Ammon's horn (tissue), 1 donor: Measurements from ENCODE around the gene EML3.
"Not testable (repeated sequence)": the region's sequence is repeated elsewhere in the genome, so short reads cannot be mapped to it uniquely, and the experiment has no call there.

Source experiments
- DNase-seq: peaks from one replicate; pipeline ENCODE4 v3.0.0-alpha.2; 2016; ENCODE audit warnings: low spot score

Gene EML3, protein sequence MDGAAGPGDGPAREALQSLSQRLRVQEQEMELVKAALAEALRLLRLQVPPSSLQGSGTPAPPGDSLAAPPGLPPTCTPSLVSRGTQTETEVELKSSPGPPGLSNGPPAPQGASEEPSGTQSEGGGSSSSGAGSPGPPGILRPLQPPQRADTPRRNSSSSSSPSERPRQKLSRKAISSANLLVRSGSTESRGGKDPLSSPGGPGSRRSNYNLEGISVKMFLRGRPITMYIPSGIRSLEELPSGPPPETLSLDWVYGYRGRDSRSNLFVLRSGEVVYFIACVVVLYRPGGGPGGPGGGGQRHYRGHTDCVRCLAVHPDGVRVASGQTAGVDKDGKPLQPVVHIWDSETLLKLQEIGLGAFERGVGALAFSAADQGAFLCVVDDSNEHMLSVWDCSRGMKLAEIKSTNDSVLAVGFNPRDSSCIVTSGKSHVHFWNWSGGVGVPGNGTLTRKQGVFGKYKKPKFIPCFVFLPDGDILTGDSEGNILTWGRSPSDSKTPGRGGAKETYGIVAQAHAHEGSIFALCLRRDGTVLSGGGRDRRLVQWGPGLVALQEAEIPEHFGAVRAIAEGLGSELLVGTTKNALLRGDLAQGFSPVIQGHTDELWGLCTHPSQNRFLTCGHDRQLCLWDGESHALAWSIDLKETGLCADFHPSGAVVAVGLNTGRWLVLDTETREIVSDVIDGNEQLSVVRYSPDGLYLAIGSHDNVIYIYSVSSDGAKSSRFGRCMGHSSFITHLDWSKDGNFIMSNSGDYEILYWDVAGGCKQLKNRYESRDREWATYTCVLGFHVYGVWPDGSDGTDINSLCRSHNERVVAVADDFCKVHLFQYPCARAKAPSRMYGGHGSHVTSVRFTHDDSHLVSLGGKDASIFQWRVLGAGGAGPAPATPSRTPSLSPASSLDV

DNA sequence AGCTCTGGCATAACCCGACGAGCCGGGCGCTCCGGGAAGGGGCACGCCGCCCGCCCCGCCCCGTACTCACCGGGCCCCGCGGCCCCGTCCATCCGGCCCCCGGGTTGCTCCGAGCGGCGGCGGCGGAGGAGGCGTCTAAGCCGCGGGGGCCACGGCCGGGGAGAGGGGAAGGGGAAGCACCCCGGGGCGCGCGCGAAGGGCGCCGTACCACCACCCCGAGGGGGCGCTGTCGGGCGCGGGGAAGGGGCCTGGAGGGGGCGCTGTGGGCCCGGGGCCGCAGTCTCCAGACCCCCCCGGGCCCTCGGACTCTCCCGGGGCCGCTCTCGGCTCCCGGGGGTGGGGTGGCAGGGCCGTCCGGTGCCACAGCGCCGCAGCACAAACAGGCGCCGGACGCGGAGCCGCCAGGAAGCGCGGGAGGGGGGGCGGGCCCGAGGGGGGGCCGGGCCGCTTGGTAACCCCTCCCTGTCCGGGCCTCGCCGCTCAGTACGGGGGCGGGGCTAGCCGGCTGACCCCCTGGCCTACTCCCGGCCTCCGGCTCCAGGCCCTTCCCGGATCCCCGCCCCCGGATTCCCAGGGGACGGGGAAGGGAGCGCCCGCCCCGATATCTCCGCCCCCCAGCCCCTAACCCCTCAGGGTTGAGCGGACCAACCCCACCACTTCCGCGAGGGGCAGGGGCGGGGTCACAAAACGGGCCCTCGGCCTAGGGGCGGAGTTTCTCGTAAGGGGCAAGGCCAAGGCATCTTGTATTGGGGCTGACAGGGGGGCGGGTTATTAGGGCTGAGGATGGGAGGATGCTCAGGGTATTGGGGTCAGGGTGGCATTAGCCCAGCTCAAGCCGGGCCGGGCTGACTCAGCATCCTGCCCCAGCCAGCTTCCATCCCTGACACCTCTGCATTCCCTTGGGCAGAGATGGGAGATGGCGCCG, at the start of gene EML3, which contains the start of gene ROM1:
Gene EML3, minus strand, starts transcription at position 410 of the 925 bp plus-strand sequence. Its CDS starts 318 bp downstream, at position 92.
Gene ROM1, plus strand, starts transcription at position 892 of the 925 bp plus-strand sequence. Its CDS starts 25 bp downstream, at position 917.
- peak; percentile 90 for DNase-seq

DNA sequence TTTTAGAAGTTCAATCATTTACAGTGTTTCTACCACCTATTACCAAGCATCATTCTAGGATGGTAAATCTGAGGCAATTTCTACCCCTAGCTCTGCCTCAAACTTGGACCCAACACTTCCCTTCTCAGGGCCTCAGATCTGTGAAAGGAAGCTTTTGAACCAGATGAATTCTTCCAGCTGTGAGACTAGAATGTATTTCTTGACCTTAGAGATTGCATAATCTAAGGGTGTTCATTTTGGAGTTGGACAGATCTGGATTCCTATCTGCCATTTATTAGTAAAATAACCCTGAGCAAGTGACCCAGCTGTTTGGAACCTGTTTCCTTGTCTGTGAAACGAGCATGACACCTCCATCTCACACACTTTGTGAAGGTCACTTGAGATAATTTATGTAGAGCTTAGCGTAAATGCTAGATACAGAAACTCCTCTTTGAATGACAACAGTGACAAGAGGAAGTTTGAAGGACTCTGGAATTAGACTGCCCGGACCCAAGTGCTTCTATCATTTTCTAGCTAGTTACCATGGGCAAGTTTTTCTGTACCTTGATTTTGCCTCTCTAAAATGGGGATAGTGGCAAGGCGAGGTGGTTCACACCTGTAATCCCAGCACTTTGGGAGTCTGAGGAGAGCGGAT, 44.3 kb upstream of the EML3 start:
- no peak for DNase-seq

DNA sequence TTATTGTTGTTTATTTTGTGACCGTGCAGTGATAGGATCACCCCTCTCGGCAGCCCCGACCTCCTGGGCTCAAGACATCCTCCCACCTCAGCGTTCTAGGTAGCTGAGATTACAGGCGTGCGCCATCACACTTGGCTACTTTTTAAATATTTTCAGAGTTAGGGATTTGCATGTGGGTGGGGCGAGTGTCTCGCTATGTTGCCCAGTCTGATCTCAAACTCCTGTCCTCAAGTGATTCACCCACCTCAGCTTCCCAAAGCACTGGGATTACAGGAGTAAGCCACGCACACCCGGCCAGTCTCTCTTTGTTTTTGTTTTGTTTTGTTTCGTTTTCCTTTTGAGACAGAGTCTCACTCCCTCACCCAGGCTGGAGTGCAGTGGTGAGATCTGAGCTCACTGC, 41.7 kb upstream of the EML3 start:
- DNase-seq = no peak

DNA sequence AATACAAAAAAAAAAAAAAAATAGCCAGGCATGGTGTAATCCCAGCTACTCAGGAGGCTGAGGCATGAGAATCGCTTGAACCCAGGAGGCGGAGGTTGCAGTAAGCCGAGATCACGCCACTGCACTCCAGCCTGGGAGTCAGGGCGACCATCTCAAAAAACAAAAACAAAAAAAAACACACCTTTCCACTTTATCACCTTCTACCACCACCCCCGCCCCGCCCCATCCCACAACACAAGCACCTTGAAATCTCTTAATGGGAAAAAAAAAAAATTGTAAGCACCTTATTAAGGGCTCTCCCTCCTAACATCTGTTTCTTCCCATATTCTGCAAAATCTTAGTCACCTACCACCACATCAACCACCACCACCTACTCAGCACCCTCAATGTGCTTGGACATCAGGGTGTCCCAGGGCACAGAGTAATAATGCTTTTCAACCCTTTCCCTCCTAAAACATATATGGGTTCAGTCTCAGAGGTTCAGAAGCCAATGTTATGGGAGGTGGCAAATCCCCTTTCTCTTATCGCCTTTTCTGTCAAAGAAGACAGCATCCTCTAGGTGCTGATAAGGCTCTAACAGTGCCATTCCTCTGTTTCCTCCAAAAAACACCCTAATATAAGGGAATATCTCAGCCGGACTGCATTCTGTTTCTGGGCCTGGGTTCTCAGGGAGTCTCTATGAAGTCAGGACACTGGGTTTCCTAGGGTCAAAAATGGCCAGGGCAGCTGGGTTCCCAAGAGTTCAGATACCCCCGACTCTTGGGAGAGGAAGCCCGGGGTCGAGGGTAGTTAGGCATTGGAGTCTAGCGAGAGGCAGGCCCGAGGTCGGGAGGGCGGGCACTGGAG, 39.8 kb upstream of the EML3 start:
- no peak for DNase-seq

DNA sequence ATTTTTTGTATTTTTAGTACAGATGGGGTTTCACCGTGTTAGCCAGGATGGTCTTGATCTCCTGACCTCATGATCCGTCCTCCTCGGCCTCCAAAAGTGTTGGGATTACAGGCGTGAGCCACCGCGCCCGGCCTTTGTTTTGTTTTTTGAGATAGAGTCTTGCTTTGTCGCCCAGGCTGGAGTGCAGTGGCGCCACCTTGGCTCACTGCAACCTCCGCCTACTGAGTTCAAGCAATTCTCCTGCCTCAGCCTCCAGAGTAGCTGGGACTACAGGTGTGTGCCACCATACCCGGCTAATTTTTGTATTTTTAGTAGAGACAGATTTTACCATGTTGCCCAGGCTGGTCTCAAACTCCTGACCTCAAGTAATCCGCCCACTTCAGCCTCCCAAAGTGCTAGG, 37.7 kb upstream of the EML3 start:
- not testable (repeated sequence) for DNase-seq

DNA sequence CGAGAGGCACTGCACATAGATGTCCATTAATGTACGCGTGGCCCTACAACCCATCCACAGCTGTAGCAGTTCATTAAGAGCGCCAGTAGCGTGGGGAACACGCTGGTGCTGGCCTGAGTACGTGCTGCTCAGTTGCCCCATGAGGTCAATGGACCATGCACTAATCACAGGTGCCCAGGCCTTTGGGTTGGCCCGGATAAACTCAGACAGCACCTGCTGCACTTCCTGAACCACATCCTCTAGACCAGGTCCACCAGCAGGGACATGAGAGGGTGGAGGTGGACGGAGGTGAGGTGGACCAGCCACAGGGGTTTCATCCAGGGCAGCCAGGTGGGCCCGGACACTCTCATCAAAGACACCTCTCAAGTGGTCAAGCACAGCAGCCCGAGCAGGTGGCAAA, 36.9 kb upstream of the EML3 start:
- no peak for DNase-seq

DNA sequence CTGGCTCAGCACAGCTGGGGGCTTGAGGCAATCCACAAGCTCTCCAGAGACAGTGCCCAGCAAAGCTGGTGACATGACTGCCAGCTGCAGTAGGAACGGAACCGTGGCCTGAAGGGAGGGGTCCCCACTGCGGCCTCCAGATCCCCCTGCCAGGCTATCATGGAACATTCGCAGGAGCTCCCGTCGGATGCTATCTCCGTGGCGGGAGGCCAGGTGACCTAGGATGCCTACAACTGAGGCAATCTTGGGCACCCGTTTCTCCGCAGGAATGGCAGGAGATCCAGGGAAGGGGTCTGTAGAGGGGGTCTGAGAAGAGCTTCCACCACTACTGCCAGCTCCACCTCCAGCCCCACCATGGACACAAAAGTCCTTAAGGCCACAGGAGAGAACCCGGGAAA, 36.4 kb upstream of the EML3 start:
- no peak for DNase-seq

DNA sequence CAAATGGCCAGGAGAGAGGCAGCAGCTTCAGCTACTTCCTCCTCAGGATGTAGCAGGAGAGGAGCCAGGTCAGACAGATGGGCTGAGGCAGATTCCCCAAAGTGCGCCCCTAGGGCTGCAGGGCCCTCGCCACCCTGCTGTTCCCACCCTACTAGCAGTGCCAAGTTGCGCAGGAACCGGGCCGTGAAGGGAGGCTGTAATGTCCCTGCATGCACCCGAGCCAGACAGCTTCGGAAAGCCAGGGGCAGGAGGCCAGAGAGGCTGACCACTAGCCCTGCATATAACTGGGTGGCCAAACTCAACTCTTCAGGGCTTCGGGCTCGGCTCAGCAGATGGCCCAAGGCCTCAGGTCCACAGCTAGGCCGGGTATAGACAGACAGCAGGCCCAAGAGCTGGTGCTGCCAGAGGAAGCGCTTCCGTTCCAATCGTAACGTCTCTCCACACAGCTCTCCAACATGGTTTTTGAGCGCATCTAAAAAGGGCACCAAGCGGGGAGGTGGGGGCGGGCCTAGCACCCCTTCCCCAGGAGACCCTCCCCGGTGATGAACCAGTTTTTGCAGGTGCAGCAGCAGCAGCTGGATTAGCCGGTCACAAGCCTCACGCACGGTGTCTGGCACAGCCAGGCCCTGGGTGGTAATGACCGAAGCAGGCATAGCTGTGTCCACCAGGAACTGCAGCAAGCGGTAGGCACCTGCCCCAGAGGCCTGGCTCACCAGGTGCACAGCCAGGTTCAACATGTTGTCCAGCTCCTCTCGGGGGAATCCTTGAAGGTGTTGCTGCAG, 35.8 kb upstream of the EML3 start:
- DNase-seq = no peak

DNA sequence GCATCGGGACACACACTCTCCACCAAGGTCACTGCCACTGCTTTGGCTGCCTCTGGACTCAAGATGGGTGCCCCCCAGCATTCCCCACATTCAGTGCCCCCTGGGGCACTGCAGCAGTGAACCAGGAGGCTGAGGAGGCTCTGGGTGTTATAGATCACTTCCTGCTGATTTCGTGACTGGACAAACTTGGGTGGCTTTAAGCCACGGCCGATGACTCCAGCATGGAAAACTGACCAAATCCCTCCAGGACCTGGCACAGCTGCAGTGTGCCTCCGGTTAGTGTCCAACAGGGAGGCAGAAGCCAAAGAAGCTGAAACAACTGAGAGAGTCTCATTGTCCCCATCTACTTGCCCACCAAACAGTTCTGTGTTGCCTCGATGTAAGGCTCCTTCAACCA, 35.0 kb upstream of the EML3 start:
- DNase-seq = no peak

DNA sequence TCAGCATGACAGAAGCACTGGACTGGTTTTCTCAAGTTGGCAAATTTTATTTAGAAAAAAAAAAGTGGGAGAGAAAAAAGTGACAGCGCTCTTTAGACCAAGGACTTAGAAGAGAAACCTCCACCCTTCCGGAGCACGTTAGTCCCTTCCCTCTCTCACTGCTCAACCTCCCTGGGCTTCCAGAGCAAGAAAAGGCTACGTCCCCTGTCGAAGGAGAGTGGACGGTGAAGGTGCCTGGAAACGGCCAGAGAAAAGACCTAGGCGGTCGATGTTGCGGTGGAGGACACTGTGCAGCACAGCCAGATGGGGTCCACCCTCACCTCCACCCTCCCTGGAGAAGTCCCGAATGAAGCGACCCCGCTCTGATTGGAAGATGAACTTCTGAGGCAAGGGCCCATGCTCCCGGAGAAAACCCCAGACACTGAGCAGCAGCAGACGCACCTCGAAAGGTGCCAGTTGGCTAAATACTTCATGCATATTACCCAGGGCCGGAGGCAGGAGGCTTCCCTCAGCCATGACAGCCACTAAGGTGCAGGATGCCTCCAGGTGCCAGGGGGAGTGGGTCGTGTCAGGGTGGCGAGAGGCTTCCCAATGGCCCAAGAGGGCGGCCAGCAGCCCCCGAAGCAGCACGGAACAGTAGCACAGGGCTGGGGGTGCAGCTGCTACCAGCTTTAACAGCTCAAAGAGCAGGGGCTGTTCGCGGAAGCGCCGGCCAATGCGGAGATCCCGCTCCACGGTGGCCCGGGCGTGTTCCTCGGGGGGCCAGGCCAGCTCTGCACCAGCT, 34.4 kb upstream of the EML3 start:
- no peak for DNase-seq

DNA sequence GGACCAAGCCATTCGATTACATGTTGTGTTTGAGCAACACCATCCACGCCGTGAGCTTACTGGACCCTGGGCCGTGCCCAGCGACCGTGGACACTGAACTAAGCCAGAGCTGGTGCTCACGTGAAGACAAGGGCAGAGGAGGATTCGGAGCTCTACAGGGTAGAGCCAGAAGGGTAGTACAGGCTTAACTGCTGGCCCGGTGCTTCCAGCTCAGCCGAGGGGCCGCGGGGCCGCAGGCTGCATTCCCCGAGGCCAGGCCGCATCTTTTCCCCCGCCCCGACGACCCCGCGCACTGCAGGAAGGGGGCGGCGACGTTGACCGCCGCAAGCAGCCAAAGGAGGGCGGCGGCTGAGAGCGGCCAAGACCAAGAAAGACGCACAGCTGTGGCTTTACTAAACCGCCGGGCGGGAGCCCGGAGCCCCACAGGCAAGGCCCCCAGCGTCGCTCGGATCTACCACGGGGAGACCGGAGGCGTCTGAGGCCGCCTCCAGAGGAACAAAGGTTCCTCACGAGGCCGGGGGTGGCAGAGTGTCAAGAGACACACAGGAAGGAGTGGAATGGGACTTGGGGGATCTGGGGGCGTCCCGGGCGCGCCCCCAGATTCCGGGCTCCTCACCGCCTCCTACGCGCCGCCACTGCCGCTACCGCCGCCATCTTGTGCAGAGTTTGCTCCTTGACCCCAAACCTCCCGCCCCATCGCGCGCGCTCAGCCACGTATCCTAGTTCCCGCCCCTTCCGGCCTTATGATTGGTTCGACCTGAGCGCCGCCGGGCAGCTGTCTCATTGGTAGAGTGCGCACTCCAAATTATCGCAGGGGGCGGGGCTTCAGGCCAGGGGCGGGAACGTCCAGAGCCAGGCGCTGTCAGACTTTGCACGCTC, 33.6 kb upstream of the EML3 start, which contains the start of gene GANAB:
Gene GANAB, minus strand, starts transcription at position 668 of the 879 bp plus-strand sequence. Its CDS starts 14 bp downstream, at position 654.
- peak; percentile 99 for DNase-seq

DNA sequence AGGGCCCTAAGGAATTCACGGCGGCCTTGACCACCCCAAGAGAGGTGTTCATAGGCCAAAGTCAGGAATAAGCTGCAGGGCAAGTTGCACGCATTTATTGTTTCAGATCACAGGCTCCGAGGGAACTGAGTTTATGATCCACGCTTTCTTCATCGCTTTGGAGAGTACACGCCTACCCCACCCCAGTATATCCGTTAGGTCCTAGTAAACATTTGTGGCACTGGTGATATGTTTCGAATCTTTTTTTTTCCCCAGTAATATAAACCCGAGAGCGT, 33.0 kb upstream of the EML3 start:
- DNase-seq = no peak

DNA sequence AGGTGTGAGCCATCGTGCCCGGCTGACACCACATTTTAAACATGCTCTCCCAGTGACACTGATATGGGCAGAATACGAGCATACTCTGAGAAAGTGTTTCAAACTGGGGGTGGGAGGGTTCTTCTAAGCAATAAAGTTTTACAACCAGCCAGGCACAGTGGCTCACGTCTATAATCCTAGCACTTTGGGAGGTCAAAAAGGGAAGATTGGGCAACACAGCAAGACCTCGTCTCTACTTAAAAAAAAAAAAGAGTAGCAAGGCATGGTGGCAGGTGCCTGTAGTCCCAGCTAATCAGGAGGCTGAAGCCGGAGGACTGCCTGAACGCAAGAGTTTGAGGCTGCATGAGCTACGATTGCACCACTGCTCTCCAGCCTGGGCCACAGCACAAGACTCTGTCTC, 31.6 kb upstream of the EML3 start:
- DNase-seq = no peak

DNA sequence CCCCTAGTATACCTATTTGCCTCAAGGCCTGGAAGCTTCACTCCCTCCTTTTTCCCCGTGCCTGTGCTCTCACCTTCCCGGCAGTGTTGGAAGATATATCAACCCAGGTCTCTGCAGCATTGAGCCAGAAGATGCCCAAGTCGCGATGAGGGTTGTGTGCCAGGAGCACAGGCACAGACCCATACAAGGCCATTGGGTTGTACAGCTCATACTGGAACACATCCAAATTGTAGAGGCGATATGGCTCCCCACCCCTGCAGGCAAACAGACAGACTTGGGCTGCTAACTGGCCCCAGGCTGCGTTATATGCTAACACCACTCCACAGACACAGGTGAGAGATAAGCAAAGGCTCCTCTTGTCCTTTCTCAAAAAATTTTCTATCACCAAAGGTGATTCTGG, 19.9 kb upstream of the EML3 start:
- DNase-seq = no peak

DNA sequence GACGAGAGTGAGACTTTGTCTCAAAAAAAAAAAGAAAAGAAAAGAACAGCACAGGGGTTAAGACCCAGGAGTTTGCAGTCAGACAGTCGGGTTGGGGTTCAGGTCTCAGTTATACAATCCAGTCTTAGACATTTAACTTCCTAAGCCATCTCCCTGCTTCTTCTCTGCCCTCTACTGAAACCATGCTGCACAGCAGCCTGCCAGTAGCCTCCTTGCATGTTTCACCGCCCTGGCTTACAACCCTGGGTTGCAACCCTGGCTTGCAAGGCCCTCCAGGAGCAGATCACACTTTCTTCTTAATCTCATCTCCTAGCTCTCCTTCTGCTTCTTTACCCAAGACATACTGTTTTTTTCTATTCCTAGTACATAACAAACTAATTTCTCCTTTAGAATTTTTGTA, 15.1 kb upstream of the EML3 start:
- no peak for DNase-seq

DNA sequence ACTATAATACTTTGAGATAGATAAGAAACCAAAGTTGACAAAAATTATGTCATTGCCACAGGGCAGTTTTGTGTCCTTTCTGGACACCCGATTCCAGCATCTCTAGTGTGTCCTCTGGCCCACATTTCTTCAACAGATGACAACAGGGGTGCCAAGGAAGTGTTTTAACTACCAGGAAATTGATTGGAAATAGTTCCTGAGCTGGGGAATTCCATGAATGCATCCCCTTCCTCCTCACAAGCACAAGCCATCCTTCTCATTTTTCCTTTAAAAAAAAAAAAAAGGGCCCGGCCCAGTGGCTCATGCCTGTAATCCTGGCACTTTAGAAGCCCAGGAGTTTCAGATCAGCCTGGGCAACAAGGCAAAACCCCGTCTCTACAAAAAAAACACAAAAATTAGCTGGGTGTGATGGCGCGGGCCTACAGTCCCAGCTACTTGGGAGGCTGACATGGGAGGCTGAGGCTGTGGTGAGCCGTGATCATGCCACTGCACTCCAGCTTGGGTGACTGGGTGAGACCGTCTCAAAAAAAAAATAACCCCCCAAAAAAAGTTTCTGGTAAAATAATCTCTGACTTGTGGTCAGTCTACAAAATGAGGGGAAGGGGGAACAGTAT, 10.0 kb upstream of the EML3 start:
- DNase-seq = no peak
